GM21447 (cell line): ENCODE measurements around the gene KLK7.
"Not testable (repeated sequence)": the region's sequence is repeated elsewhere in the genome, so short reads cannot be mapped to it uniquely, and the experiment has no call there.

Source experiments
- ATAC-seq: cut with Tn5 transposase; IDR thresholded peaks from one replicate; pipeline ENCODE4 v1.9.1; 2021; ENCODE audit not compliant: unreplicated experiment

Gene KLK7

GRCh38 chr19:50978772-50979390, 4.8 kb downstream of the KLK7 start:
- ATAC-seq, result no peak

- ATAC-seq, result no peak
Observed at GRCh38 chr19:50977626-50978025, 6.1 kb downstream of the KLK7 start.

- no peak for ATAC-seq
Observed at GRCh38 chr19:50975766-50976165, 8.0 kb downstream of the KLK7 start.

- no peak for ATAC-seq
Observed at GRCh38 chr19:50974702-50975556, 8.8 kb downstream of the KLK7 start.

- ATAC-seq, result no peak
Observed at GRCh38 chr19:50972795-50973376, 10.8 kb downstream of the KLK7 start.

GRCh38 chr19:50969810-50970209, 13.9 kb downstream of the KLK7 start:
- not testable (repeated sequence) for ATAC-seq

- no peak for ATAC-seq
Observed at GRCh38 chr19:50969413-50969760, 14.3 kb downstream of the KLK7 start, which contains the start of gene KLK6. Gene KLK6, minus strand, starts transcription at chr19:50969591. Its CDS starts 1,487 bp downstream, at chr19:50968104.

GRCh38 chr19:50968716-50969412, 14.9 kb downstream of the KLK7 start:
- ATAC-seq, result no peak

- no peak for ATAC-seq
Observed at GRCh38 chr19:50967929-50968715, 15.6 kb downstream of the KLK7 start.

GRCh38 chr19:50964266-50964665, 19.5 kb downstream of the KLK7 start:
- no peak for ATAC-seq

GRCh38 chr19:50963381-50963780, 20.3 kb downstream of the KLK7 start:
- ATAC-seq, result no peak

GRCh38 chr19:50962245-50962644, 21.5 kb downstream of the KLK7 start:
- ATAC-seq, result no peak

GRCh38 chr19:50959731-50960500, 23.8 kb downstream of the KLK7 start:
- ATAC-seq, result no peak

- ATAC-seq, result no peak
Observed at GRCh38 chr19:50957587-50957986, 26.1 kb downstream of the KLK7 start.

GRCh38 chr19:50952910-50953309, 30.8 kb downstream of the KLK7 start, which contains the start of gene KLK5:
Gene KLK5, minus strand, starts transcription at chr19:50953038. Its CDS starts 381 bp downstream, at chr19:50952657.
- no peak for ATAC-seq

- no peak for ATAC-seq
Observed at GRCh38 chr19:50949861-50950260, 33.9 kb downstream of the KLK7 start.

- no peak for ATAC-seq
Observed at GRCh38 chr19:50947123-50947522, 36.6 kb downstream of the KLK7 start.

GRCh38 chr19:50944795-50945194, 38.9 kb downstream of the KLK7 start:
- no peak for ATAC-seq

- no peak for ATAC-seq
Observed at GRCh38 chr19:50943074-50943828, 40.5 kb downstream of the KLK7 start.
